Lower leg skin (tissue), 3 donors: ENCODE data around the gene TACR1.

Source experiments
- CTCF ChIP-seq, 3 donors: fragments of 450-650 bp; IDR thresholded peaks; one replicate each; pipeline ENCODE4 v1.5.1; 2016; ENCODE audit warnings: antibody characterized with exemption in 3 of 3, mild to moderate bottlenecking in 3 of 3, moderate library complexity in 2 of 3
- POLR2A ChIP-seq, 2 donors: fragments of 450-650 bp; IDR thresholded peaks; one replicate each; pipeline ENCODE4 v1.6.1; 2016 to 2017; ENCODE audit warnings: antibody characterized with exemption in 2 of 2, mild to moderate bottlenecking in 1 of 2, moderate library complexity in 1 of 2

- TF ChIP-seq CTCF (IDR thresholded peaks at IDR 0.05) (no peak), POLR2A (IDR thresholded peaks at IDR 0.05) (no peak)
Measured at GRCh38 chr2:75166491-75166890, 32.8 kb downstream of the TACR1 start.
